IPS DF 6.9 (cell line): ENCODE data around the gene FBXO17.
A peak's percentile ranks its signal among the peaks of the same experiment; 100 is the strongest.
"Not testable (repeated sequence)": the region's sequence is repeated elsewhere in the genome, so short reads cannot be mapped to it uniquely, and the experiment has no call there.

Experiments
- DNase-seq: peaks from one replicate; pipeline ENCODE4 v3.0.0-alpha.2; 2013; ENCODE audit warnings: low read depth, low spot score
- H3K27ac ChIP-seq: one replicate; pipeline ENCODE4 v1.5.1; 2013; ENCODE audit warnings: low read length, control low read depth
- H3K27me3 ChIP-seq: 2 replicates; pipeline ENCODE4 v1.6.1; 2013; ENCODE audit warnings: mild to moderate bottlenecking, low read length; ENCODE audit not compliant: control insufficient read depth, insufficient read depth
- H3K36me3 ChIP-seq: 2 replicates; pipeline ENCODE4 v1.6.1; 2013; ENCODE audit warnings: low read length; ENCODE audit not compliant: control insufficient read depth, insufficient read depth
- H3K4me1 ChIP-seq: 2 replicates; pipeline ENCODE4 v1.6.1; 2013; ENCODE audit warnings: low read length; ENCODE audit not compliant: control insufficient read depth, insufficient read depth
- H3K4me3 ChIP-seq: 2 replicates; pipeline ENCODE4 v1.5.1; 2013; ENCODE audit warnings: mild to moderate bottlenecking, low read length
- H3K9me3 ChIP-seq: 2 replicates; pipeline ENCODE4 v1.6.1; 2013; ENCODE audit warnings: low read length, inconsistent platforms; ENCODE audit not compliant: control insufficient read depth, insufficient read depth
- WGBS: extraction: QIAGEN DNeasy Blood & Tissue Kit; methylation state at CpG from one replicate; pipeline ENCODE4 v1.1.7; 2013; ENCODE audit warnings: mixed read lengths, missing lambda C conversion rate; ENCODE audit not compliant: insufficient read length, insufficient coverage; 5-methylcytosine and 5-hydroxymethylcytosine counted together

The FBXO17 gene

GRCh38 chr19:38944981-38945506, 30.5 kb downstream of the FBXO17 start:
- Histone ChIP-seq H3K36me3 (peaks cover 3% of the 10 kb centered on the region), H3K27ac (no peak overlapping the region), H3K9me3 (no peaks in the 10 kb centered on the region), H3K27me3 (no peaks in the 10 kb centered on the region), H3K4me3 (no peak overlapping the region), H3K4me1 (peaks cover 4% of the 10 kb centered on the region)
- no CpG with 5 or more reads among the region's 12 CpGs for WGBS
- DNase-seq = no peak

- no peak overlapping the region for H3K4me3 ChIP-seq
- no CpG with 5 or more reads among the region's 20 CpGs for WGBS
Observed at GRCh38 chr19:38942471-38943181, 32.9 kb downstream of the FBXO17 start.

DNA sequence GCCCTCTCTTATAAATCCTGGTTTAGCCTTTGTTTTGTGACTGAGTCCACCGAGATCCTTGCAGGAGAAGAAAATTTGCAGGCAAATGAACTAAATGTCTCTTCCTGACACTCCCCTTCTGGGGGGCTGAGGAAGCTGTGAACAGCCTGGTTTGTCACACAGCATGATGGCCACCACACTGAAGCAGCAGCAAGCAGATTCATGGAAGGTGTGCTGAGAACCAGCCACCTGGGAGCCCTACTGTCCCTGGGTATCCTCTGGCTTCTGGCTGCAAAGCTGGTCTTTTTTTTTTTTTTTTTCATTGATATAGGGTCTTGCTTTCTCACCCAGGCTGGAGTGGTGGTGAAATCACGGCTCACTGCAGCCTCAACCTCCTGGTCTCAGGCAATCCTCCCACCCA, 33.6 kb downstream of the FBXO17 start:
- no peak overlapping the region for H3K27ac ChIP-seq
- no peak for DNase-seq
- no peak overlapping the region for H3K4me3 ChIP-seq
- H3K27me3 ChIP-seq = no peaks in the 10 kb centered on the region
- H3K9me3 ChIP-seq = no peaks in the 10 kb centered on the region
- peaks cover 2% of the 10 kb centered on the region; the same call in 1 of the 2 replicates for H3K4me1 ChIP-seq
- H3K36me3 ChIP-seq = peaks cover 3% of the 10 kb centered on the region
- no CpG with 5 or more reads among the region's 2 CpGs for WGBS

More at GRCh38 chr19:38942471-38943181, 32.9 kb downstream of the FBXO17 start:
- Histone ChIP-seq H3K27me3 (no peaks in the 10 kb centered on the region), H3K4me1 (peaks cover 2% of the 10 kb centered on the region; the same call in 1 of the 2 replicates), H3K9me3 (no peaks in the 10 kb centered on the region), H3K27ac (no peak overlapping the region), H3K36me3 (peaks cover 3% of the 10 kb centered on the region)
- no peak for DNase-seq

DNA sequence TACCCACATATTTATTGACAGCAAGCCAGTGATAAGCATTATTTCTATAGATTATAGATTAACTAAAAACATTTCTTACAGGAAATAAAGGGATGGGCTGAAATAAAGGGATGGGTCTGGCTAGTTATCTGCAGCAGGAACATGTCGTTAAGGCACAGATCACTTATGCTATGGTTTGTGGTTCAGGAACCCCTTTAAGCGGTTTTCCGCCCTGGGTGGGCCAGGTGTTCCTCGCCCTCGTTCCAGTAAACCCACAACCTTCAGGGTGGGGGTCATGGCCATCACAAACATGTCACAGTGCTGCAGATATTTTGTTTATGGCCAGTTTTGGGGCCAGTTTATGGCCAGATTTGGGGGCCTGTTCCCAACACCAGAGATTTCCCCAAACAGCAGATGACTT, 34.1 kb downstream of the FBXO17 start:
- H3K27me3 ChIP-seq, H3K4me1 ChIP-seq, H3K36me3 ChIP-seq, DNase-seq, H3K27ac ChIP-seq, H3K4me3 ChIP-seq, H3K9me3 ChIP-seq: not testable (repeated sequence)
- no CpG with 5 or more reads among the region's 5 CpGs for WGBS

- Histone ChIP-seq H3K36me3 (peaks cover 2% of the 10 kb centered on the region), H3K4me3 (no peak overlapping the region), H3K27ac (no peak overlapping the region), H3K9me3 (no peaks in the 10 kb centered on the region; the same call in 1 of the 2 replicates), H3K27me3 (no peaks in the 10 kb centered on the region), H3K4me1 (peaks cover 2% of the 10 kb centered on the region; the same call in 1 of the 2 replicates)
- no peak for DNase-seq
- no CpG with 5 or more reads among the region's 5 CpGs for WGBS
Observed at GRCh38 chr19:38939957-38940356, 35.6 kb downstream of the FBXO17 start.

DNA sequence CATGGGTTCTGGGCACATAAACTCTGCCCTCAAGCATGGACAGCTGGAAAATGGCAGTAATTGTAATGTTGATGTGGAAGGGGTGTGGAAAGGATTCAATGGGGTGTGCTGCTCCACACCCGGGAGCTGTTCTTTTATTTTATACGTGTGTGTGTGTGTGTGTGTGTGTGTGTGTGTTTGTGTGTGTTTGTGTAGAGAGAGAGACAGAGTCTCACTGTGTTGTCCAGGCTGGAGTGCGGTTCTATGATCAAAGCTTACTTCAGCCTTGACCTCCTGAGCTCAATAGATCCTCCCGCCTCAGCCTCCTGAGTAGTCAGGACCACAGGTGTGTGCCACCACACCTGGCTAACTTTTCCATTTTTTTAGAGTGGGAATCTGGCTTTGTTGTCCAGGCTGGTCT, 42.0 kb downstream of the FBXO17 start:
- H3K4me1 ChIP-seq = no peaks in the 10 kb centered on the region; the same call in 1 of the 2 replicates
- WGBS = no CpG with 5 or more reads among the region's 4 CpGs
- DNase-seq = no peak
- H3K27me3 ChIP-seq = no peaks in the 10 kb centered on the region
- H3K36me3 ChIP-seq = peaks cover 12% of the 10 kb centered on the region
- H3K4me3 ChIP-seq = no peak overlapping the region
- no peak overlapping the region for H3K27ac ChIP-seq
- no peaks in the 10 kb centered on the region; the same call in 1 of the 2 replicates for H3K9me3 ChIP-seq

GRCh38 chr19:38932425-38933179, 42.9 kb downstream of the FBXO17 start:
- WGBS = no CpG with 5 or more reads among the region's 29 CpGs
- Histone ChIP-seq H3K27ac (no peak overlapping the region), H3K4me3 (no peak overlapping the region), H3K4me1 (no peaks in the 10 kb centered on the region; the same call in 1 of the 2 replicates), H3K27me3 (no peaks in the 10 kb centered on the region), H3K9me3 (no peaks in the 10 kb centered on the region; the same call in 1 of the 2 replicates), H3K36me3 (peaks cover 12% of the 10 kb centered on the region)
- DNase-seq = no peak

- no peaks in the 10 kb centered on the region; the same call in 1 of the 2 replicates for H3K4me1 ChIP-seq
- peak overlapping the region; percentile 75 for H3K4me3 ChIP-seq
- no peaks in the 10 kb centered on the region for H3K27me3 ChIP-seq
- H3K9me3 ChIP-seq = no peaks in the 10 kb centered on the region; the same call in 1 of the 2 replicates
- no peak overlapping the region for H3K27ac ChIP-seq
- DNase-seq = no peak
- peaks cover 12% of the 10 kb centered on the region for H3K36me3 ChIP-seq
- WGBS = no CpG with 5 or more reads among the region's 8 CpGs
Observed at GRCh38 chr19:38931521-38931793, 44.1 kb downstream of the FBXO17 start.

- DNase-seq = peak; percentile 100
- Histone ChIP-seq H3K27me3 (no peaks in the 10 kb centered on the region), H3K4me3 (peak within 1 kb of the TSS; percentile 75), H3K9me3 (no peaks in the 10 kb centered on the region; the same call in 1 of the 2 replicates), H3K4me1 (no peaks in the 10 kb centered on the region; the same call in 1 of the 2 replicates), H3K27ac (no peak within 1 kb of the TSS), H3K36me3 (peaks cover 15% of the 10 kb centered on the region)
- no CpG with 5 or more reads among the region's 40 CpGs for WGBS
Observed at GRCh38 chr19:38930776-38931520, 44.6 kb downstream of the FBXO17 start, which contains the start of gene MRPS12. Gene MRPS12, plus strand, starts transcription at chr19:38930944. Its CDS starts 351 bp downstream, at chr19:38931295.
